NCI-H1694 treated with DMSO at 0.1 percent for 48 hours (cell line): Measurements from ENCODE around the gene CEP152.

Source experiments
- DNase-seq: peaks from one replicate; lab custom pipeline; 2025; lab: John Stamatoyannopoulos, UW

CEP152 gene

DNA sequence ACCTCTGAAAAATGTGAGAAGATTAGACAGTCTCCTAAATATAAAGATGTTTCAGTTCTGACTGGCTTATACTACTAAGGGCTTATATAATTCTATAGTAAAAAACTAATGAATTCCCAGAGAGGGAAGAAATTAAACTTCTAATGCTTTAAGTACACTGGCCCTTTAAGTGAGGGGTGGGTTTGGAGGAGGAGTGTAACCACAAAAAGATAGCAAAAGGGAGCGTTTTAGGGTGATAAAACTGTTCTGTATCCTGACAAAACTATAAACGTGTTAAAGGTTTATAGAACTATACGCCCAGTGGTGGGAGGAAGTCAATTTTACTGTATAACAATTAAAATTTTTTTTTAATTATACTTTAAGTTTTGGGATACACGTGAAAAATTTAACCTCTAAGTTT is 45.8 kb downstream of the CEP152 start:
- no peak for DNase-seq

DNA sequence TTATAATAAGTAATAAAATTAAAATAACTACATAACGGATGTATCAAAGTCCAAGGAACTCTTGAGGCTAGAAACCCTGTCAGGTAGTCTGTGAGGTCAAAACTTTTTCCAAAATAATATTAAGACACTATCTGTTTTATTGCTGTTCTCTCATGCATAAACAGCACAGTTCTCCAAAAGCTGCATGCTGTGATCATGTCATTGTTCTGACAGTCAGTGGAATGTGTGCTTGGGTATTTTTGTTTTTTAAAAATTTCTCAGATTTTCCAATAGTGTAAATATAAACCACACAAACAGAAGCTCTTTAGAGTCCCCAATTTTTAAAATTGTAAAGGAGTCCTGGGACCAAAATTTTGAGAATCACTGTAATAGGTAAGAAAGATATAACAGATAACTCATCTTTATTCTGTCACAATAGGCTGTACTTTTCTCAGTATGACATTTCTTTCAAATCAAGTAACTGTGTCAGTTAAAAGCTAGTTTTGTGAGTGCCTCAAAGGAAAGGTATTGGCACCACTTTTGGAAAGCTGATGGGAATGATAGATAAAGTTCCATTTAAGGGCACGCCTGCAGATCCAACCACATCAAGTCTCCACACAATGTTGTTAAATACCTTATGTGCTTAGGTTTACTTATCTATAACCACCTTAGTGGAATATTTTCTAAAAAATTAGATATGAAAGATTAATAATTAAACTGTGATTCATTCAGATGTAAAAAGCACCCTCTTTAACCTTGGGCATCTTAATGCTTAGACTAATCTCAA is 49.3 kb downstream of the CEP152 start:
- DNase-seq: no peak

DNA sequence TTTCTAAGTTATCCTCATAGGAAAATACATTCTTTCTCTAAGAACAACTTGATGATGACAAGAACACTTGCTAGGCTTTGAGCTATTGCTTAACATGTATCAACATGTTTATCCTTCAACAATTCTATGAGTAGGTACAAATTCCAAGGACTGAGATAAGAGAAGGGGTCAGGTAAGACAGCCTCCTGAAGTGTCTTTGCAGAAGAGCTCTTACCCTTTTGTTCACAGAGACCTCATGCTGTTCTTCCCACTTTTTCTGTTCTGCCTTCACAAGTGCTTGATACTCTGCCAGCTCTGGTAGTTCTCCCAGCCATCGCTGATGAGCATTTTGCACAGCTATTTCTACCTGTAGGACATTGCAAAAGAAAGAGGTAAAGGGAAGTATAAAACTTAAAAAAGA is 50.9 kb downstream of the CEP152 start:
- DNase-seq: no peak

DNA sequence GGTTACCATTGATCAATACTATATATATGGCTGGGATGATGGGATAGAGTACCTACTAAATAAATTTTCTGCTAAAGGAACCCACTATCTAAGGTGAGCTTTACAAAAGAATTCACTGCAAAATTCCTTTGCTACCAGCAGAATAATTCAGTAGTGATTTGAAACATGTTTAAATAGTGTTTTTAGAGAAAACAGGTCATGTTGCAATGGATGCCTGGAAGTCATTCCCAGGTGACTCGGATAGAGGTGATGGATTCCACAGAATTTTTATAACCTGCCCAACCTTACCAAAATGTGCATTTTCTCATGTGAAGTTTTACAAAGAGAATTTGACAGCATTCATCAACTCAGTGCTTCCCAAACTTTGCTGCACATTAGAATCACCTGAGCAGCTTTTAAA is 53.2 kb downstream of the CEP152 start:
- no peak for DNase-seq

DNA sequence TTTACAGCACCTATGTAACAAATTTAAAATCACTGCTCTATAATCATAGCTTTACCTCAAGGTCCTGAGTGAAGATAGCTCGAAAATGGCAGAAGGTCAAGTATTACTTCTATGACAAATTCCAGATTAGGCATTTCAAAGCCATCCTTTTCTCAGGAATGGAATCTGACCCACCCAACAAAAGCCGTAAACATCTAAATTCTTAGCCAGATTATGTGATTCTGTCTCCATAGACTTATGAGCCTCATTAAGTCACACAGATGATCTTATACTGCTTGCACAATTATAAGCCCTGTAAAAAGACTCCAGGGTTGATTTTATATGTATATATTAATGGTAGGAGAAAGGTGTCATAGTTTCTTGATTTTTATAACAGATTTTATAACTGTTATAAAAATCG is 56.9 kb downstream of the CEP152 start:
- no peak for DNase-seq

DNA sequence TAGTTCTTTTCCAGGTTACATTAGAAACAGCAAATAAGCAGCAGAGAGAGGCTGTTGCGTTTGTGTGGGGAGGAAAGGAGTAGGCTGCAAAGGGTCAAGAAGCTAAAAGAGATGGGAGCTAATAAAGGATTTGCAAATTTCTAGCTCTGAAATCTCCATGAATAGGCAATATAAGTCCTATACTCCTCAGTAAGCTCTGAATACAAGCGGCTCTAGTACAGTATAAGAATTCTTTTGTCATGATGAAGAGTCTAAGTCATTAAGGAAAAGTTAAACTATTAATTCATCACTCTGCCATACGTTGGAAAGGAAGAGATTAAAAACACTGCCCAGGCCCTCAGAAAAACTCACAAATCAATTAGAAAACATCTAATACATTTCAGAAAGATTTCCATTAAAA is 59.3 kb downstream of the CEP152 start:
- no peak for DNase-seq

DNA sequence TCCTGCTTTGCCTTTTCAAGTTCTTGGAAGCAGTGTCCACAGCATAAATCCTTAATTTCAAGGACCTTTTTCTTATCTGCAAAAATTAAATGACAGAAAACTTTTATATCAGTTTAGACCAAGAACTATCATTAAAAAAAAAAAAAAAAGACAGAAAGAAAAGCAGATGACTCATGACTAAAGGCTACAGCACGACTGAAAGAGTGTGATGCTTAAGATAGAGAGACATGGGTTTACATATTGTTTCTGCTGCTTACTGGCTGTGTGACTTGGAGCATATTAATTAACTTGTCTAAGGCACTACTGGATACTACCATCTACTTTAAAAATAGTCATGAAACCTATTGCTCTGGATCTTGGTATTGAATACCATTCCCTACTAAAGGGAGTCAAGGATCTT is 62.3 kb downstream of the CEP152 start:
- DNase-seq: no peak

DNA sequence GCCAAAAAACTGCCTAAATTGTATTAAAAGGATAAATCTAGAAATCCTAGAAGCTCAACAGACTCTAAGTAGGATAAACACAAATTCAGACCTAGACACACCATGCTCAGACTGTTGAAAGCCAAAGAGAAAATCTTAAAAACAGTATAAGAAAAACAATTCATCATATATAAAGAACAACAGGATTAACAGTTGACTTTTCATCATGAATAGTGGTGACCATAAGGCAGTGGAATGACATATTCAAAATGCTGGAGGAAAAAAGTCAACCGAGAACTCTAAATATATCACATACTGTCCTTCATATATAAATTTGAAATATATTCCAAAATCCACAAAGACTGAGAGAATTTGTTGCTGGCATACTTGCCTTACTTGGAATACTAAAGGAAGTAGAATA is 77.3 kb downstream of the CEP152 start:
- DNase-seq: no peak

DNA sequence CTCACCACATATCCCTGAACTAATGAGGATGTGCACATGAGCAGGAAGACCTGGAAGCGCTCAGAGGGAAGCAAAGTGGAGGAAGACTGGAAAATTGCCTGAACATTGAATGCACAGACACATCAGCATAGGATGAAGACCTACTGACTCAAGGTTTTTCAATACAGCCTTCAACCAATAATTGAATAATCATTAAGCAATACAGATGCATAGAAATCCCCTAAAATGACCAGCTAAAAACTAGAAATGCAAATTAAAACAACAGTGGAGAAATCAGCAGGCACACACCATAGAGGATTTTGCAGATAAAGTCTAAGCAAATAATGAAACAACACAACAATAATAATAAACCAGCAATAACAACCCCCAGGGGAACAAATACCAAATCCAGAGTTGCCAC is 80.4 kb downstream of the CEP152 start:
- DNase-seq: no peak

DNA sequence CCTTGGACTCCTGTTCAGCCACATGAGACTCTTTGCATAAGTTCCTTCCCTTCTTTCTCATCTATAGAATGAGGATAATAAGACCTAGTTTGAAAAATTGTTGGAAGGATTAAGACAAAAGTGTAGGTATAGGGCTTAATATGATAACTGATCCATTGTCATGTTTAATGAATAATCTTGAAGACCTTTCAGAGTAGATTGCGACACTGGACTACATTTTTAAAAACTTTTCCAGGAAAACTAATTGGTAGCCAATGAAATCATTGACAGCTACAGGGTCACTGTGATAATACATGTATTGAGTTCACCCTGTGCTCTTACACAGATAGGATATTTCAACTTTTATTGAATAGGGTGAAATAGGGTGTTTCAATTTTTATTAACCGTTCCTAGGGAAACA is 86.9 kb downstream of the CEP152 start:
- no peak for DNase-seq

DNA sequence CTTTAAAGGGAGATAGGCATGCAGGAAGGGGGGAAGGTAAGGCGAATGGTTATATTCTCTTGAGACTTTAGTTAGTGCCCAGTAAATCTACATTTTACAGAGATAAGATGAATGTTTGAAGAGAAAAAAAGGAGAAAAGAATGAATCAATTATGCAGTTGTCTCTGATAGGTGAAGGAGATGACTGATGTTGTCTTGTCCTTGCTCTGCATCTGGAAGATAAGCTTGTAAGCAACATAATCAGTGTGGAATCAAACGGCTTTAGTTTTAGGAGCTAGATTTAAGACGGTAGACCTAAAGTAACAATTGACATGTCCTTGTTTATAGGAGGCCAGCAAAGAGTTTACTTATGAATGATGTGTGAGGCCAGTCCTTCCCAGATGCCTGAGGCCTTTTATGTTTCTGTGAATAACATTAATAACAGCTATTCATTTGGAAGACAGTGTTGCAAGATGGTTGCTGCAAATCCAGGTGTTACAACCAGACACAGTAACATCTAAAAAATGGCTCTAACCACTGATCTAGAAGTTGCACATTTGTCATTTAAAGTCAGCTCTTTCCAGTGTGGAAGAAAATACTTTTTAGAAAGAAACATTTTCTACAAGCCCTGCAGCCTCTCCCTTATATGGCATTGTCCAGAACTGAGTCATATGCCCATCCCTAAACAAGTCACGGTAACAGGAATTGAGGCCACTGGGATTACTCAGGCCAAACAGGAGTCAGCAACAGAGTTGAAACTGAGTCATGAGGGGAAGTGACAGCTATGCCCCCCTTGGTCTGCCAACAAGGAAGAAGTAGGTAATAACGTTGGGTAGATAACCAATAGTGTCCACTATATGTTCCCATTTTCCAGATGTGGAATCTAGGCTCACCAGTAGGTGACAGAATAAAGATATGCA is 87.9 kb downstream of the CEP152 start:
- no peak for DNase-seq

DNA sequence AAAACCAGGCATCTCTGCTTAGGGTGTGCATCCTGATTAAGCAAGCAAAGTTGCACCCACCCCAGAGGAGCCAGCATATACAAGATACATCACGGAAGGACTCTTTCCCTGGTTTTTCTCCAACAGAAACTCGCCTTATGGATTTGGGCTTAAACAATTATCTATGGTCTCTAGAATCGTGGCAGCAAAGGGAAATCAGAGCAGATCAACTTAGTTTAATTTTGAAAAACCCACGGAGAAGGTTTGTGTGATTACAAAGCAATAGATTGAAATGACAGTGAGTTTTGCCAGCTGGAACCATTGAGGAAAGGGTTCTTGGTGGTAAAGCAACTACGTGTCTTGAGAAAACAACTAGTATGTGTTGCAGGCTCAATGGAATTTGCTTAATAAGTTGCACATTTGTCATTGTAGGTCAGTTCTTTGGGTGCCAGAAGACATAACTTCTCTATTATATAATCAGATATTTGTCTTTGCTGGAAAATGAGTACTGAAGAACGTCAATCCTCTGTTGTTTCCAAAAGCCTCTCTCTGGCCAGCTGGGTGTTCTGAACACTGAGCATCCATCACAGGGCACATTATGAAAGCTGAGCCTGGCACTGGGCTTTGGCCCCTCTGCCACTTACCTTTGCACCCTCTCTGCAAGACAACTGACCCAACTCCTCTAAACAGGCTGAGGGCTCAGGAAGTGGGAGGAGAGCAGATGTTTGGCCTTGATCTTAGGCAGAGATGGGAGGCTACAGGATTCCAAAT is 89.6 kb downstream of the CEP152 start:
- DNase-seq: no peak

DNA sequence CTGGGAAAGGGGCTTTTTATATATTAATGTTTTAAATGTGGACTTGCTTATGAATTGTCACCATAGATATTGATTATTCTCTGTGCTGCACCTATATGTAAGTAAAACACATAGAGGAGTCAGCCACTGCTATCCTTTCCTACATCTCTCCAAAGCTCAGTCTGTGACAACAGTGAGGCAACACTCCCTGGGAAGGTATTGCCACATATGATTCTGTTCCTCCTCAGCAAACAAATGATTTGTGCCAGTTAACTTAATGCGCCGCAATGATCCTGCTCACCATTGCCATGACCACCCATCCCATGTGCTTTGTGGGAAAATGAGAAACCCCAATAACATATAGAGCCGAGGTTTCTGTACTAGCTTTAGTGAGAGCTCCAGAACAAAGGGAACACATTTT is 90.2 kb downstream of the CEP152 start:
- DNase-seq: no peak

DNA sequence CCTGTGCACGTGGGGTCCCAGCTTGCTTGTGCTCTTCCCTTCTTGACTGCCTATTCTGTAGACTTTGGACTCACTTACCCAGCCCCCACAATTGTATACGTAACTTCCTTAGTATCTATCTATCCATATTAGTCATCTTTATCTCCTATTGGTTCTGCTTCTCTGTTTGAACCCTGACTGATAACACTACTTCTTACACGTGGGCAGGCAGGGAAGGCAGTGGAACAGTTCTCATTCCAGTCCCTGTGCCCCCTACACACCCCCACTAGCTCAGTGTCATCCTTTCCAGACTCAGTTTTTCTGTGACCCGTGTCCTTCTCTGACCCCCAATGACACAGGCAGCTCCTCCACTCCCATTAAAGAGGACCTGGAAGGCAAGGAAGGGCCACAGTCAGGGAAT is 91.2 kb downstream of the CEP152 start:
- no peak for DNase-seq

DNA sequence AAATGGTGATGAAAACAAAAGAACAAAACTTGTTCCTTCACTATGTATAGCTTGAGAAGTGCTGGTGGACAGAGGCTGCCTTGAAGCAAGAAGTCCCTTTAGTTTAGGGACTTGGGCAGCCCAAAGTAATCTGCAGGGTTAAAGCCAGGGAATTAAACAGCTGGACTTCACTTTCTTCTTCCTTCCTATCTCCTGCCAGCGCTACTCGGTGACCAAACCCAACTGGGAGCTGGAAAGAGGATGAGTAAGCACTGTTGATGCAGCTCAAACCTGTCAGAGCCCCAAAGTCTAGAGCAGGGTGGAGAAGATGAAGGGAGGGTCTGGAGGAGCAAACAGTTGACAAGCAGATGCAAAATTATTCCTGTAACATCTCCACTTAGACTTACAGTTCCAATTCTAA is 92.2 kb downstream of the CEP152 start:
- DNase-seq: no peak

DNA sequence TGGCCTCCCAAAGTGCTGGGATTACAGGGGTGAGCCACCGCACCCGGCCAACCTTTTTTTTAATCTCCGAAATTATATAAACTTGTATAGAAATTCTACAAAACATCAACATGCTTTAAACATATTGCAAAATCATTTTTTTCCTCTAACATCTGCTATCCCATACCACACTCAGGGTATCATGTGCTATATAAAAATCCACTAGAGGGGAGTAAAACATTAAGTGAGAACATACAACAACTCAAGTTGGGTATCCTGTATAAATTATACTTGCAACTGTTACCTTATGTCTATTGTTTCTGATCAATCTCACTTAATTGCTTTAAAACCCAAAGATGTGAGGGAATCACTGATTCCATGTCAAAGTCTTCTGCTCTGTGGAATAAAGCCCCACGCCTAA is 93.4 kb downstream of the CEP152 start:
- DNase-seq: no peak

DNA sequence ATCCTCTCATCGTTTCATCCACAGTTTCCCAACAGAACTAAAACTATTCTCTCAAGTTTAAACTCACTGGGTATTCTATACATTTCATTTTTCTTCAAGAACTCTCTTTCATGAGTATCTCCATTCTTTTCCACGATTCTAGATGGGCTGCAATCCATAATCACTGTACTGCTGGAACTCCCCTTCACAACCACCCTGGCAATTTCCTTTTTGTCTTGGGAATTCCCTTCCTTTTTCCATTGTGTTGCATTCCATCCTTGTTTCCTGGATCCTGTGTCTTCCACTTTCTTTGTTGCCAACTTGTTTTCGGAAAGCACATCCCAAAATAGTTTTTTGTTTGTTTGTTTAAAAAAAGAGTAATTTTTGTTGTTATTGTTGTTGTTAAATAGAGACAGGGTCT is 98.3 kb downstream of the CEP152 start:
- DNase-seq: no peak

DNA sequence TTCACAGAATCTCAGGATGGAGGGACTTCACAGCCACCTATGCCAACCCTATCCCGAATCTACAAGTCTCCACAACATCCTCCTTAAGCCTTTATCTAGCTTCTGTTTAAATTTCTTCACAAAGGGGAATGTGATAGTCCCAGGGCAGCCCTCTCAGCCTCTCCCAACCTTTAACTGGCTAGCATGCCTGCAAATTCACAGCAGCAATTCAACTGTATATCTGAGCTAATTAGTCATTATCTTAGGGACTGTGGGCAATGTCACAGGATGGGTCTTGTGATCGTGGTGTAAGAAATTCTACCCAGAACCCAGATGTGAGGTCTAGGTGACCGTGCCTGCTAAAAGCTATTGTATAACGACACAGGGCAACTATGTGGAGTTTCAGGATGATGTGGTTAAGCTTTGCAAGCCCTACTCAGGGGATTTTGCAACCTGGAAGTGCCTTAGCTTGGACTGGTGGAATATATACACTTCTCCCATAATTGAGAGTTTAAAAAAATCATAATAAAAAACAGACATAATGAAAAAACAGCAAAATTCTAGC is 99.8 kb downstream of the CEP152 start:
- no peak for DNase-seq

DNA sequence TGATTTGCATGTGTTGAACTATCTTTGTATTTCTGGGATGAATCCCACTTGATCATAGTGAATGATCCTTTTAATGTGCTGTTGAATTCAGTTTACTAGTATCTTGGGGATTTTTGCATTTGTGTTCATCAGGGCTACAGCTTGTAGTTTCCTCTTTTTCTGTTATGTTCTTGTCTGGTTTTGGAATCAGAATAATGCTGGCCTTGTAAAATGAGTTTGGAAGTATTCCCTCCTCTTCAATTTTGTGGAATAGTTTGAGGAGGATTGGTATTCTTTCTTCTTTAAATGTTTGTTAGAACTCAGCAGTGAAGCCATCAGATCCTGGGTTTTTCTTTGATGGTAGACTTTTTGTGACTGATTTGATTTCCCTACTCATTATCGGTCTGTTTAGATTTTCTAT is 102.2 kb downstream of the CEP152 start:
- DNase-seq: no peak

DNA sequence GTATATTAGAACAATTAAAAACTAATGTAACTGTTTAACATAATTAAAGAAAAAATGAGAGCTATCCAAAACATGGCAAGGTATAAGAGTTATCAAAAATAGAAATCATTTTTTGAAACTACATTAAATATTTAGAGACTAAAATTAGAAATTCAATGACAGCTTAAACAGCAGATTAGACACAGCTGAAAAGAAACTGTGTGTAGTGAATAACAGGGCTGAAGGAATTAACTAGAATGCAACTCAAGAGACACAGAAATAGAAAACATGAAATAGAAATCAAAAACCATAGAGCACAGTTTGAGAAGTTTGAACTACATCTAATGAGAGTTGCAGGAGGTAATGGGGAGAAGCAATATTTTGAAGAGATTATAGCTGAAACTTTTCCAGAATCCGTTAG is 105.5 kb downstream of the CEP152 start:
- no peak for DNase-seq

DNA sequence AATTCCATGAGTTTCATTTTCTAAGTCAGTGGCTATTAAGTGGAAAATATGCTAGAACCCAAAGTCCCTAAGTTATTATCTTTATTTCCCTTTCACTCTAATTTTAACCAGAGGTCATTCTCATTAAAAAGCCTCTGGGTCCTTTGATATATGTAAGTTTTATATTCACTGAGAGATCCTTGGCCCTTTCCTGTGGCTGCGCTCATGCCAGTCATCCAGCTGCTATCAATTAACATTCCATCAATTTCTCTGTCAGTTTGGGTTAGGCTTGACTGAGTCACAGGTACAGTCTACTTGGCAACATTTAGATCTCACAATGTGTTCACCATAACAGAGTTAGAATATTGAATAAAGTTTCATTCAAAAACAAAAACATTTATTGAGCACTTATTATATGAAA is 107.3 kb downstream of the CEP152 start:
- no peak for DNase-seq

DNA sequence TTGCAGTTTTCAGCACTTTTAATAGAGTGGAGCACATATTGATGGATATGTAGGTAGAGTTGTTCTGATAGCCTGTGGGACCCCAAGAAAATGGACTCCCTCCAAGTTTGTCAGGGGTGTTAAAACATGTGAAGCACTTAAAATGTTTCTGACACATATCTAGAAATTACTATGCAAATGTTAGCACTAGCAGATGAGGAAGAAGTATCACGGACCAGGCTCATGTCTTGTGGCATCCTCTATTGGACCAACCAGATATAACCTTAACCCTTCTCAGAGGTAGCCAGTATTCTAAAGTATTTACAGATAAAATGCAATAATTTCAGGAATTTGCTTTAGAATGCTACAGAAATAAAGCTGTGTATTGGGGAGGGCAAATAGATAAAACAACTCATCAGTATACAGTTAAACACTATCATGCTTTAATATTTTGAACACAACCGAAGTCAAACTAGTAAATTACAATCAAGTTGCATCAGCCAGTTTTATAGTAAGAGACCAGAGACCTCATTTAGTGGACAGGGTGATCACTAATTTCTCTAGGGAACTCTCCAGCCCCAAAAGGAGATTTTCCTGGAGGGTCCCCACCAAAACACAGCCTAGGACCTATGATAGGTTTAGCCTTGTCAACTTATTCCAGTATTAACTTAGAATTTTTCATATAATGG is 108.2 kb downstream of the CEP152 start:
- no peak for DNase-seq
